ENCODE measurements around the gene ANTXR1.

Gene ANTXR1

GRCh38 chr2:69138793-69139459 lies 125.9 kb downstream of the ANTXR1 start:
- DNase-seq: no peak

- DNase-seq: no peak
These were observed 127.0 kb downstream of the ANTXR1 start for GRCh38 chr2:69139778-69140670.

- no peak for DNase-seq
These were observed 128.1 kb downstream of the ANTXR1 start for GRCh38 chr2:69141061-69141460.

DNA sequence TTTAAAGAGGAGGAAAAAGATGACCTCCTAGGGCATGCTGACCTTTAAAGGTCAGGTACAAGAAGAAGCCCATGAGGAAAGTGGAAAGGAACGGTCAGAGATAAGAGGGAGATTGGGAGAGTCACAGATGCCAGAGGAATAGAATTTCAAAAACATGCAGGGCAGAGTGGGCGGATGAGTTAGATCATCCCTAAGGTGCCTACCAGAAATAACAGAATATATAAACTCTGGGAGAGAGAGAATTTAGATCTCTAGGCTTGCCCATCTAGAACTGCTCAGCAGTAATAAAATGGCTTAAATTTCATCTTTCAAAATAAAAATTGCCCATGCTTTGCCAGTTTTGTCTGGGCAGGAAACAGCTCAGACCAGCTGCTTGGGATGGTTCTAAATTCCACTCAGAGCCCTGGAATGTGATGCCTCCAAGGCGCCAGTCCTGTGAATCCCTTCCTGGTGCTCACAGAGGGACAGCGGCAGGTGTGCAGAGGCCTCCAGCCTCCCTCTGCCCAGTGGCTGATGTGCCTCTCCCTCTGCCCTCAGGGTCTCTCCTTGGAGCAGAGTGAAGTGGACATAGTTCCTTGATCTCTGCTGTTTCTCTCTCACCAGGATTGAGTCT lies 130.9 kb downstream of the ANTXR1 start:
- DNase-seq: no peak

- no peak for DNase-seq
These were observed 132.2 kb downstream of the ANTXR1 start for GRCh38 chr2:69145204-69145603.

DNA sequence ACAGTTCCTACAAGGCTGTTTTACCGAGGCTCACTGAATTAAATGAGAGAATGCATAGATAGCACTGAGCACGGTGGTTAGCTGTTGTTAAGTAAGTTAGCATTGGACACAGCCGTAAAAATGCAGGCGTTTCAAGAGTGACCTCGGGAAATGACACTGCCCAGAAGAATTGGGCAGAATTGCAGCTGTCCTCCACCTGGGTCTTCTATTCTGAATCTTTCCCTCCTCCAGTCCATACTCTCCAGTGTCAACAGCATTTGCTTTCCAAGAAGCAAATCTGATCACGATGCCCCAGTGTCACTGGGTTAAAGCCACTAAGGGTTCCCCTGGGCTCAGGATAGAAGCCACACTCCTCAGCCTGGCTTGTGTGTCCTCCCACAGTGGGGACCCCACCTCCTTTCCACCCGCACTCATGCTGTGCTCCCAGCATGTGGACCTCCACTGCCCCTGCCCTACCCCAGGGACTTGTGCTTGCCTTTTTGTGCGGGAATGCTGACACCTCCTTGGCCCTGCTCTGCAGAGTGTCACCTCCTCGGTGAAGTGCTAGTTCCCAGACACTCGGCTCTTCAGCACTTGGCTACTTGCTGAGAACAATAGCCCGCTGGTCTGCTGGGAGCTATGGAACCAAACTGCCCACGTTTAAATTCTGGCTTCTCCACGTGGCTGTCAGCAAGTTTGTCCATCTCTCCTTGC lies 135.0 kb downstream of the ANTXR1 start:
- DNase-seq: no peak

DNA sequence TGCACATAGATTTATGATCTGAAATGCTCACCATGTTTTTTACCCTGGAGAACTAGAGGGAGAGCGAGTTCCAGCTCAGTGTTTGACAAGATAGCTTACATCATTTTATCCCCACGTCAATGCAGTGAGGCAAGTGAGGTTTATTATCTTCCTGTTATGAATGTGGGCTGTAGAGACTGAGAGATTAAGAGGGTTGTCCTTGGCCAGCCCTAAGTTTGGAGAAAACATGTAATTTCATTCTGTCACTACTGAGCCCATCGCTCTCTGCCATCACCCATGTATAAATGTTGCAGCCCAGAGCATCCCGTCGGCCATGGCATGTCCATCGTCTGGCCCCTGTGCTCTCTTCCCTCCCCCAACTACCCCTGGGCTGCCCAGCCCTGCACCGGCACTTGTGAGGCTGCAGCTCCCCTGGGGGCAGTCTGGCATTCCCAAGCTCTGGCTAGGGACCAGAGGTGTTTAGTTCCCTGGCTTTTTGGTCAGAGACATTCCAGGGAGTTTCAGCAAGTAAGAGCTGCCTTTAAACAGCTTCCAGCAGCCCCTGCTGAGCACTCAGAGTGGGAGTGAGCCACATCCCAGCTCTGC lies 136.7 kb downstream of the ANTXR1 start:
- DNase-seq: no peak

GRCh38 chr2:69151931-69152330 lies 139.0 kb downstream of the ANTXR1 start:
- DNase-seq: no peak

DNA sequence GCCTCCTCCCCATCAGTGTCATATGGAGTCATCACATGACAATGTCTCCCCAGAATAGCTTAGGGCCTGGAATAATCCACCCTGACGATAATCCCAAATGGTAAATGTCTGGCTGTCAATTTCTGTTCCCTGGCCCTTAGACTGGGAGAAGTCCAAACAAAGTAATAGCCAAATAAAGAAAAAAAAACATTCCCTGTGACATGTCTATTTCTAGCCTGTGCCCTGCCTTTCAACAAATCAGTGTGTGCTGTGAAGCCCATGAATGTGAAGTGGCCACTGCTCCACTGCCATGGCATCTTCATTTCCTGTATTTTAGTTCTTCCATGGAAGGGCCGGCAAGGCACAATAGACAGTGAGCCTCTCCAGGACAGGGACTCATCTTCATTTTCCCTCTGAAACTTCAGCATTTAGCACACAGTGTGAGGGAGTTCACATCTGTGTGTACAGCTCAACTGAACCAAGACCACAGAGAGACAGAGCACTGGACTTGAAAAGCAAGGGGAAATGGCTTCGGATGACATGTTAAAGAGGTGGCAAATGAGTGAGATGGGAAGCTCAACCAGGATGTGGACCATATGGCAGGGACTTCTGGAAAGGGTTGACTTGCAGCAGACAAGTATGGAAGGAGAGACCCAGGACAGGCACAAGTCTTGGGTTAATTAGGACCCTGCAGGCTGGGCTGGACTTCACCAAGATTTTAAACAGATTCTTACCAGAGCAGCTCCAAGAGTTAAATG lies 140.0 kb downstream of the ANTXR1 start:
- no peak for DNase-seq

- no peak for DNase-seq
These were observed 141.1 kb downstream of the ANTXR1 start for GRCh38 chr2:69154106-69154505.

GRCh38 chr2:69156624-69157023 lies 143.6 kb downstream of the ANTXR1 start:
- DNase-seq: no peak

DNA sequence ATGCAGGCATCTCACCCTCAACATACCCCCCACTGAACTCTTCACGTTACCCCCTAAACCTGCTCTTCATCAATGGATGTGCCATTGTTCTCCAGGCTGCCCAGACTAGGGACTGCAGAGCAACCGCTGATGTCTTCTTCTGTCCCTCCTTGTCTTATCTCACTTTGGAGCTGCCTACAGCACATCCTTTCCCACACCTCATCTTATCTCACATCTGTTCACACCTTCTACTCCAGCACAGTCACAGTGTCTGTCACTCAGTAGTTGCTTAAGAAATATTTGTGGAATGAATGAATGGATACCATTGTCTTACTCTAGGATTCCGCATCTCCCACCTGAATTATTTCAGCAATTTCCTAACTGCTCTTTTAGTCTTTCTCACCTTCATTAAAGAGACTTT lies 144.5 kb downstream of the ANTXR1 start:
- no peak for DNase-seq

- DNase-seq: no peak
These were observed 147.0 kb downstream of the ANTXR1 start for GRCh38 chr2:69159986-69160385.

DNA sequence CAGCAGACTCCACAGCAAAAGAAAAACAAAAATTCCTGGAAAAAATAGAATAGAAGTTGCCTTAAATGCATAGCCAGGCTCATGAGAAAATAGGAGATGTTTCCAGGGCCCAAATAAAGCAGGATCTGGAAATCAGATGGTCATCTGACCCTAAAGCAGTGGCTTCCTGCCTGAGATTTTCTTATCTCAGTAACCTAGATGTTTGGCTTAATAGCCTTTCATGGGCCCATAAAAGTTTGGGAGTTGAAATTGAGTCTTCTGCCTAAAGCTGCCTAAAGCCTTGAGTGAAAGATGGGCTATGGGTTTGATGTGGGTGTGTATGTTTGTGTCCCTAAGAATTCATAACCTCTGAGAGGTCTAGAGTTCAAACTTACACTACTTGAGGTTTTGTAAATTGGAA lies 149.1 kb downstream of the ANTXR1 start:
- DNase-seq: no peak

DNA sequence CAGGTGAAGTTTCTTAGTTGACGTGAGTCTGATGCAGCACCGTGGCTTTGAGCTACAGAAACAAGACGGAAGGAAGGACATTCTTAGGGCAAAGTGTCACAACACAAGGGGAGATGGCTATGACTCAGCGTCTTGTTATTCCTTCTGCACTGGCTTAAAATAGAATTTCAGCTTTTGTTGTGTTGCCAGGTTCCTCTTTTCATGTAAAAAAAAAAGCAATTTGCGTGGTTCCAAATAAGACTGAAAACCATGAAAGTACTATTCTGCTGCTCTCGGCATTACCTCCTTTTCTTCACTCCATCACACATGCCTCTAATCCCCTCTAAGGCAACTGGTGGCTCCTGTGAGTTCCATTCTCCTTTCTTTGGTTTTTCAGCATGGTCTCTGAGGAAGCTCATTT lies 150.1 kb downstream of the ANTXR1 start:
- no peak for DNase-seq

GRCh38 chr2:69163556-69163955 lies 150.6 kb downstream of the ANTXR1 start:
- DNase-seq: no peak

DNA sequence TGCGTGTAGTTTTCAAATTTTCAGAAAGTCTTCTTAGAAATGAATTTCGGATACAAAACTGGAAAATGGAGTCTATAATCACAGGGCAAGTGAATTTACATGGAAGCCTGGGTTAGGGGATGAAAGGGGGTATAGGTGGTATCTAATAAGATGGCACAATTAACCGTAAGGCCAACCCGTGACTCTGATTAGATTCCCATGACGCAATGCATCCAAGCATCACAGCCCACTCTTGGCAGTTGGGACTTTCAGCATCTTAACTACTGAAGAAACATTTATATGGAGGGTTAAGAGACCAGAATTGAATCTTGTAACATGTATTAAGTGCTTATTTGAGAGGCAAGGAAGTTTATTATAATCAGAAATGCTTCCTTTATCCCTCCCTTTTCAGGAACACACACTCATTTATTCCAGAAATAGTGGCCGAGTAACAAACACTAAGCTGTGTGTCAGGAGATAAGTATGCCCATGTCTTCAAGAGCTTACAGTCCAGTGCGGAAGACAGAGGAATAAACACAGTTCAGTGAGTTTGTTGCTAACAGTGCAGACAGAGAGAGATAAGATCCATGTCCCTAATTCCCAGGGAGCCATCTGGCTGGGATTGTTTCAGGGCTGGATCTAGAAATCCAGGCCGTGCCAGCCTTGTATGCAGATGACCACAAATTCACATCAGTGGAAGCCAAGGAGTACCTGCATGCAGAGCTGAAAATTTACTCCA lies 151.2 kb downstream of the ANTXR1 start:
- no peak for DNase-seq

- no peak for DNase-seq
These were observed 152.3 kb downstream of the ANTXR1 start for GRCh38 chr2:69165091-69165880.

- DNase-seq: no peak
These were observed 153.5 kb downstream of the ANTXR1 start for GRCh38 chr2:69166465-69166811.

- no peak for DNase-seq
These were observed 154.0 kb downstream of the ANTXR1 start for GRCh38 chr2:69166812-69167468.
